HEK293 (cell line): Measurements from ENCODE around the gene MAN1B1.

Experiments
- CTCF ChIA-PET: fragments of 350-600 bp; formaldehyde crosslinking; extraction: SDS; loops from one replicate; lab custom pipeline; 2021; ENCODE audit warnings: antibody characterized with exemption; lab: Yijun Ruan, JAX
- POLR2A ChIA-PET: fragments of 300-600 bp; formaldehyde crosslinking; extraction: SDS; loops from one replicate; lab custom pipeline; 2020; ENCODE audit warnings: antibody characterized with exemption, inconsistent platforms; lab: Yijun Ruan, JAX
- H3K27ac ChIP-seq: fragments of 200-500 bp; sonication (Bioruptor generic); 2 replicates; pipeline ENCODE4 v1.5.1; 2014; ENCODE audit warnings: low read depth, low read length, control low read depth, inconsistent platforms; ENCODE audit errors: extremely low read depth
- H3K36me3 ChIP-seq, 2 experiments: fragments of 200-500 bp in 1 of 2; sonication (Bioruptor generic) in 1 of 2; 1 replicate in 1 of 2; 2 replicates in 1 of 2; pipeline ENCODE4 v1.5.1; 2014 to 2017; ENCODE audit warnings: inconsistent platforms in 2 of 2, low read length in 2 of 2; ENCODE audit not compliant: control insufficient read depth in 2 of 2, insufficient read depth in 1 of 2
- H3K4me1 ChIP-seq: fragments of 200-500 bp; sonication (Bioruptor generic); 2 replicates; pipeline ENCODE4 v1.5.1; 2014; ENCODE audit warnings: mild to moderate bottlenecking, low read length, inconsistent platforms; ENCODE audit not compliant: control insufficient read depth, insufficient read depth
- H3K4me3 ChIP-seq: 2 replicates; pipeline ENCODE4 v1.5.1; 2011; ENCODE audit warnings: low read depth, mild to moderate bottlenecking, control low read depth, low read length, moderate library complexity
- H3K9me3 ChIP-seq: fragments of 200-500 bp; sonication (Bioruptor generic); 2 replicates; pipeline ENCODE4 v1.5.1; 2014; ENCODE audit warnings: low read depth, low read length, inconsistent platforms; ENCODE audit not compliant: control insufficient read depth, insufficient read depth
- EGR2 ChIP-seq: fragments of 450-650 bp; formaldehyde crosslinking; IDR thresholded peaks from 2 replicates; pipeline ENCODE4 v1.5.1; 2016; ENCODE audit warnings: low read depth, missing biosample characterization, missing genetic modification characterization
- PRDM4 ChIP-seq: fragments of 450-650 bp; formaldehyde crosslinking; IDR thresholded peaks from 2 replicates; pipeline ENCODE4 v1.5.1; 2017; ENCODE audit warnings: missing biosample characterization, missing genetic modification characterization
- ZBTB10 ChIP-seq: fragments of 450-650 bp; formaldehyde crosslinking; IDR thresholded peaks from 2 replicates; pipeline ENCODE4 v1.5.1; 2016; ENCODE audit warnings: missing biosample characterization, missing genetic modification characterization
- ZFP69B ChIP-seq: fragments of 450-650 bp; formaldehyde crosslinking; IDR thresholded peaks from 2 replicates; pipeline ENCODE4 v1.5.1; 2016; ENCODE audit warnings: missing biosample characterization, missing genetic modification characterization
- ZNF18 ChIP-seq: fragments of 450-650 bp; formaldehyde crosslinking; IDR thresholded peaks from 2 replicates; pipeline ENCODE4 v1.5.1; 2016; ENCODE audit warnings: missing biosample characterization, missing genetic modification characterization
- ZNF266 ChIP-seq: fragments of 450-650 bp; formaldehyde crosslinking; IDR thresholded peaks from 2 replicates; pipeline ENCODE4 v1.5.1; 2016; ENCODE audit warnings: missing biosample characterization, missing genetic modification characterization, low read depth
- ZNF280D ChIP-seq: fragments of 450-650 bp; formaldehyde crosslinking; IDR thresholded peaks from 2 replicates; pipeline ENCODE4 v1.5.1; 2016; ENCODE audit warnings: missing biosample characterization, missing genetic modification characterization
- ZNF404 ChIP-seq: fragments of 450-650 bp; formaldehyde crosslinking; IDR thresholded peaks from 2 replicates; pipeline ENCODE4 v1.5.1; 2017; ENCODE audit warnings: missing biosample characterization, missing genetic modification characterization
- ZNF518A ChIP-seq: fragments of 450-650 bp; formaldehyde crosslinking; conservative IDR thresholded peaks from 2 replicates; pipeline ENCODE4 v1.5.1; 2016; ENCODE audit warnings: low read depth, missing biosample characterization, missing genetic modification characterization
- ZNF521 ChIP-seq: fragments of 450-650 bp; formaldehyde crosslinking; IDR thresholded peaks from 2 replicates; pipeline ENCODE4 v1.5.1; 2017; ENCODE audit warnings: missing biosample characterization, mild to moderate bottlenecking, missing genetic modification characterization

The MAN1B1 gene

GRCh38 chr9:137041124-137041523 lies 45.7 kb upstream of the MAN1B1 start:
- H3K9me3 ChIP-seq = no peaks in the 10 kb centered on the region
- TF ChIP-seq ZNF280D (tag by site-specific recombination) (no peak), ZNF521 (no peak), ZNF404 (no peak), ZNF518A (tag by site-specific recombination) (no peak), ZBTB10 (no peak), ZFP69B (tag by site-specific recombination) (no peak), ZNF266 (tag by site-specific recombination) (no peak), EGR2 (no peak), PRDM4 (tag by site-specific recombination) (no peak), ZNF18 (tag by site-specific recombination) (no peak)
- CTCF ChIA-PET = interaction anchor here (1.5 to 5.3 kb wide), 2 partner anchors 12 to 93 kb away, joined by 4 to 47 read pairs; partner anchors contain the start of gene ABCA2
- POLR2A ChIA-PET = no interaction called here
- H3K27ac ChIP-seq = no peak overlapping the region
- no peak overlapping the region for H3K4me3 ChIP-seq
- H3K4me1 ChIP-seq = peaks cover 5% of the 10 kb centered on the region; the same call in 1 of the 2 replicates
- H3K36me3 ChIP-seq = peaks cover 0 to 30% of the 10 kb centered on the region in 2 experiments; a peak in 1 of 3 replicates
